HG02610 (cell line): ENCODE data around the gene ZNF57.
"Not testable (repeated sequence)": the region's sequence is repeated elsewhere in the genome, so short reads cannot be mapped to it uniquely, and the experiment has no call there.

ENCODE experiments used
- ATAC-seq: cut with Tn5 transposase; IDR thresholded peaks from one replicate; pipeline ENCODE4 v1.9.1; 2021; ENCODE audit warnings: mild to moderate bottlenecking, moderate library complexity; ENCODE audit not compliant: unreplicated experiment

ZNF57 gene

DNA sequence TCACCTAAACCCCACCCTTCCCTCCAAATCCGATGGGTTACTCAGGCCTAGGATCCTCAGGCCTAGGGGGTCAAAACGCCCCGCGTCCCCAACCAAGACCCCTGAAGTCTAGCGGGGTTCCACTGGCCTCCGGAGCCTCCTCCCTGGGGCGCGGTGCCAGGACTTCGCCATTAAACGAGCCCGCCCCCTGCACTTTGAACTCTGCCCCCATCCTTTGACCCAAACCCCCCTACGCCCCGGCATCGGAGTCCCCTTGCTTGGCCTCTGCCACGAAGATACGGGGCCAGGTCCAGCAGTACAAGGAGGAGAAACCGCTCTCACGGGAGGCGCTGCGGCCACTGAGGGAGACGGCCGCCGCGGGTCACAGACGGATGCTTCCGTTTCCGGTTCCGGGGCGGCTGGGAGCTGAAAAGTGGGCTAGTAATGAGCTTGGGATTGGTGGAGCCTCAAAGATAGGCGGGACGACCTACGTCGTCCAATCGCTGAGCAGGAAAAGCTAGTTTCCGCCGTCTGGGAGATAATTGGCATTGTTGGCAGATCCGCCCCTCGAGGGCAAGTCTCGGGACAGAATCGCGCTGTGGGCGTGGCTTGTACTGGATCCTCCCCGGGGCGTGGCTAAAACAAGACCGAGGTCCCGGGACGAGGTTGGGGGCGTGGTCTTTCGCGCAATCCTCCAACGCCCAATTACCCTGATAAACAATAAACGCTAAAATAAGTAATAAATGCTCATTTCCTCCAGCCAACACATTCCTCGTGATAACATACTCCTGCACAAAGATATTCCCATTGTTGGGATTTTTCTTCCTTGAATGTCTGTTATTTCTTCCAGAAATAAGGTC lies 49.8 kb downstream of the ZNF57 start:
- ATAC-seq: peak; percentile 92

DNA sequence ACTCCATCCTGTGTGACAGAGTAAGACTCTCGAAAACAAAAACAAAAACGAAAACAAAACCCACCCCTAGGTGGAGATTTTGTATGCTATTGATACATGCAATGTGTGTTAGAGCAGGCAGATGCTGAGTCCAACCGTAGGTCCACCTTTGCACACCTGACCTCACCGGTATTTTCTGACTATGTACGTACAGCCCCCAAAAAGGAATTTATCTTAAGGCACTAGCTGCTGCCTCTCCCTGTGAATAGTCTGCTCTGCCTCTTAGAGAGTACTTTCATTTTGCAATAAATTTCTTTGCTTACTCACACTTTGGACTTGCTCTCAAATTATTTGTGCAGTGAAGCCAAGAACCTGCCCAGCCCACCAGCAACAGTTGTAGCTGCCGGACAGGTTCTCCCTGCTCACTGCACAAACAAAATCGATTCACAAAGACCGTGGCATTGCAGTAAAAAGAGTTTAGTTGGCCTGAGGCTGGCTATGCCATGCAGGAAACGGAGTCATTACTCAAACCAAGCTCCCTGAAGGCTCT lies 52.3 kb downstream of the ZNF57 start:
- no peak for ATAC-seq

DNA sequence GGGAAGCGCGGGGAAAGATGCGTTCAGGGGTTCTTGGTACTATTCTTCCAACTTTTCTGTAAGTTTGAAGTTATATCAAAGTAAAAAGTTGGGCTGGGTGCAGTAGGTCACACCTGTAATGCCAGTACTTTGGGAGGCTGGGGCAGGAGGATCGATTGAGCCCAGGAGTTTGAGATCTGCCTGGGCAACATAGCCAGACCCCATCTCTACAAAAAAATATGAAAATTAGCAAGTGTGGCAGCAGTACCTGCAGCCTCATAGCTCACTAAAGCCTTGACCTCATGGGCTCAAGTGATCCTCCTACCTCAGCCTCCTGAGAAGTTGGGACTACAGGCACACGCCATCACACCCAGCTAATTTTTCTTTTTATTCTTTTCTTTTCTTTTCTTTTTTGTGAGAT lies 56.4 kb downstream of the ZNF57 start:
- no peak for ATAC-seq

DNA sequence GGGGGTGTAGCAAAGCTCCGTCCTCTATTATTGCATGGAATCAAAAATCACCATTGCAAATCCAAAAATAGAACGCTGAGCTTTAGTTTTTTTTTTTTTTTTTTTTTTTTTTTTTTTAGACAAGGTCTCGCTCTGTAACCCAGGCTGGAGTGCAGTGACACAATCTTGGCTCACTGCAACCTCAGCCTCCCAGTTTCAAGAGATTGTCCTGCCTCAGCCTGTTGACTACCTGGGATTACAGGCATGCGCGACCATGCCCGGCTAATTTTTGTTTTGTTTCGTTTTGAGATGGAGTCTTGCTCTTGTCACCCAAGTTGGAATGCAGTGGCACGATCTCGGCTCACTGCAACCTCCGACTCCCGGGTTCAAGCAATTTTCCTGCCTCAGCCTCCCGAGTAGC lies 59.4 kb downstream of the ZNF57 start:
- ATAC-seq: no peak

DNA sequence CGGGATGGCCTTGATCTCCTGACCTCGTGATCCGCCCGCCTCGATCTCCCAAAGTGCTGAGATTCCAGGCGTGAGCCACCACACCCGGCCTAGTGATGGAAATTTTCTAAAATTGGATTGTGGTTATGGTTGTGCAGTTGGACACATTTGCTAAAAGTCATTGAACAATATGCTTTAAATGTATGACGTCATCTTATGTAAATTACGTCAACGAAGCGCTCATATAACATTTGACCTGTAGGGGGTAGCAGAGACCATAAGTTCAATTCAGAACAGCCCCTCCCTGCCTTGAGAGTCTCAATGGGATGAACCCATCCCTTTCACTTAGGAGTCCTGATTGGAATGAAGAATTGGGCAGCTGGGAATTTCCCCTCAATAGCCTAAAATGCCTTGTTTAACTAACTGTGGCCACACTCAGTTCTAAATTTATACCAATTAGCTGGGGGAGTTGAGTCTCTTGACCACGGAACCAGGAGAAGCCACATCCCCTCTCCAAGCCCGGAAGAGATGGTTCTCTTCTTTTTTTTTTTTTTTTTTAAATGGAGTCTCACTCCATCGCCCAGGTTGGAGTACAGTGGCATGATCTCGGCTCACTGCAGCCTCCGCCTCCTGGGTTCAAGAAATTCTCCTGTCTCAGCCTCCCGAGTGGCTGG lies 61.4 kb downstream of the ZNF57 start:
- no peak for ATAC-seq

DNA sequence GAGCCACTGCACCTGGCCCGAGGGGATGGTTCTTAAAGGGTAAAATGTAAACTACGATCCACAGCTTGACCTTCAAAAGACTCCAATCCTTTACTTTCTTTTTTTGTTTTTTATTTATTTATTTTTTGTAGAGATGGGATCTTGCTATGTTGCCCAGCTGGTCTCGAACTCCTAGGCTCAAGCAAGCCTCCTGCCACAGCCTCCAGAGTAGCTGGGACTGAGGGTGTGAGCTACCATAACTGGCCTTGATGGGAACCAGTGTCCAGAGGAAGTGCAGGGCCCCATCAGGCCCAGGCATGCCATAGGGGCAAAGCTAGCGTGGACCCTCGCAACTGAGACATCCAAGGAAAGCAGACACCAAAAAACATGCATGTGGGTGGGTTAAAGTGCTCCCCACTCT lies 62.4 kb downstream of the ZNF57 start:
- no peak for ATAC-seq

DNA sequence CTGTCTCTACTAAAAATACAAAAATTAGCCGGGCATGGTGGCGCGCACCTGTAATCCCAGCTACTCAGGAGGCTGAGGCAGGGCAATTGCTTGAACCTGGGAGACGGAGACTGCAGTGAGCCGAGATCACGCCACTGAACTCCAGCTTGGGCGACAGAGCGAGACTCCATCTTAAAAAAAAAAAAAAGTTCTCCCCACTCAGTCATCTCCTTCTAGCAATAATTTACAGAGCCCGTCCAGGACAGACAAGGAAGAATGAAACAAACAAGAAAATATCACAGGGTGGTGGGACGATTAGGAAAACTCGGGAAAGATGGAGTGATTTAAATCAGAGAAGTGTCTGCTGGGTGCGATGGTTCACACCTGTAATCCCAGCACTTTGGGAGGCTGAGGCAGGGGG lies 62.9 kb downstream of the ZNF57 start:
- not testable (repeated sequence) for ATAC-seq

DNA sequence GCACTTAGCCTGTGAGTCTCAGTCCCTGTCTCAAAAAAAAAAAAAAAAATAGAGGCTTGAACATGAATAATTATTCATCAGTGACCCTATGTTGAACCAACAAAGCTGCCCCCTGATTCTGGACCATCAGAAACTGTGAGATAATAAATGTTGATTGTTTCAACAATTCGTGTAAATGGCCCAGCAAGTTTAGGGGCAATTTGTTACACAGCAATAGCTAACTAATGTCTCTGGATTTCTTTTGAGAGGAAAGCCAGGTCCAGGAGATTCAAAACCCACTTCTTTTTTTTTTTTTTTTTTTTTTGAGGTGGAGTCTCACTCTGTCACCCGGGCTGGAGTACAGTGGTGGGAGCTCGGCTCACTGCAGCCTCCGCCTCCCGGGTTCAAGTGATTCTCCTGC lies 64.1 kb downstream of the ZNF57 start:
- ATAC-seq: no peak

DNA sequence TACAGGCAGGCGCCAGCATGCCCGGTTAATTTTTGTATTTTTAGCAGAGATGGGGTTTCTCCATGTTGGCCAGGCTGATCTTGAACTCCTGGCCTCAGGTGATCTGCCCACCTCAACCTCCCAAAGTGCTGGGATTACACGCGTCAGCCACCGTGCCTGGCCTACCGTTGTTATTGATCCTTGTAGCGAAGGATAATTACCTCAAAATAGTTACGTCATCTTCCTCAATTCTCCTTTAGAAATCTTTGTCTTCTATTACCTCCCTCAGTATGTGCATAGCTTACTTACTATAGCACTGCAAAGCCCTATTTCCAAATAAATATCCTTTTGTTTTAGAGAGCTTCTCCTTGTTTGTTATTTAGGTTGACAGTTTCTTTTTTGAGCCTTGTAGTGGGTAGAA lies 67.2 kb downstream of the ZNF57 start:
- no peak for ATAC-seq
